Islet precursor cell (in vitro differentiated cells): ENCODE measurements around the gene SLC17A7.

Experiments
- DNase-seq: peaks from one replicate; pipeline ENCODE4 v3.0.0-alpha.2; 2018

The SLC17A7 gene

GRCh38 chr19:49403404-49404187 is 37.7 kb downstream of the SLC17A7 start:
- DNase-seq, result peak; percentile 83

- no peak for DNase-seq
Measured at GRCh38 chr19:49400029-49400428, 41.3 kb downstream of the SLC17A7 start.

- no peak for DNase-seq
Measured at GRCh38 chr19:49398931-49399330, 42.4 kb downstream of the SLC17A7 start.

GRCh38 chr19:49398001-49398615 is 43.2 kb downstream of the SLC17A7 start:
- no peak for DNase-seq

- no peak for DNase-seq
Measured at GRCh38 chr19:49396738-49397505, 44.4 kb downstream of the SLC17A7 start.

GRCh38 chr19:49395581-49396407 is 45.5 kb downstream of the SLC17A7 start:
- no peak for DNase-seq

- DNase-seq, result no peak
Measured at GRCh38 chr19:49393881-49394280, 47.4 kb downstream of the SLC17A7 start.

- DNase-seq, result peak; percentile 92
Measured at GRCh38 chr19:49391581-49392399, 49.5 kb downstream of the SLC17A7 start.

- no peak for DNase-seq
Measured at GRCh38 chr19:49390929-49391359, 50.4 kb downstream of the SLC17A7 start.

- DNase-seq, result no peak
Measured at GRCh38 chr19:49390131-49390928, 51.0 kb downstream of the SLC17A7 start.

GRCh38 chr19:49389406-49389805 is 51.9 kb downstream of the SLC17A7 start:
- DNase-seq, result no peak

GRCh38 chr19:49387936-49388372 is 53.4 kb downstream of the SLC17A7 start, which contains the start of gene KASH5:
TSS of gene KASH5 (plus strand) at chr19:49388249. CDS start at chr19:49390884, 2,635 bp downstream.
- DNase-seq, result no peak

GRCh38 chr19:49383599-49383998 is 57.7 kb downstream of the SLC17A7 start:
- DNase-seq, result no peak

GRCh38 chr19:49382639-49383038 is 58.7 kb downstream of the SLC17A7 start:
- DNase-seq, result no peak

GRCh38 chr19:49380391-49380790 is 60.9 kb downstream of the SLC17A7 start:
- DNase-seq, result no peak
